Right forelimb (tissue), 1 donor: ENCODE results near the gene INO80E.
"Not testable (repeated sequence)": the region's sequence is repeated elsewhere in the genome, so short reads cannot be mapped to it uniquely, and the experiment has no call there.

Source experiments
- DNase-seq: peaks from one replicate; pipeline ENCODE4 v3.0.0-alpha.2; 2018

The INO80E gene

GRCh38 chr16:30032083-30032819, 36.2 kb downstream of the INO80E start:
- peak; percentile 68 for DNase-seq

GRCh38 chr16:30033270-30033669, 37.2 kb downstream of the INO80E start:
- no peak for DNase-seq

- DNase-seq: no peak
Observed at GRCh38 chr16:30040221-30040620, 44.2 kb downstream of the INO80E start.

GRCh38 chr16:30040690-30041089, 44.6 kb downstream of the INO80E start:
- not testable (repeated sequence) for DNase-seq

GRCh38 chr16:30041841-30042240, 45.8 kb downstream of the INO80E start:
- DNase-seq: no peak

- no peak for DNase-seq
Observed at GRCh38 chr16:30046178-30046577, 50.1 kb downstream of the INO80E start.

GRCh38 chr16:30046588-30046987, 50.5 kb downstream of the INO80E start:
- DNase-seq: no peak

GRCh38 chr16:30049871-30050270, 53.8 kb downstream of the INO80E start:
- no peak for DNase-seq

GRCh38 chr16:30051518-30051917, 55.5 kb downstream of the INO80E start:
- no peak for DNase-seq

- peak; percentile 96 for DNase-seq
Observed at GRCh38 chr16:30052671-30053372, 56.8 kb downstream of the INO80E start.

- no peak for DNase-seq
Observed at GRCh38 chr16:30053376-30054015, 57.5 kb downstream of the INO80E start.

- DNase-seq: no peak
Observed at GRCh38 chr16:30054451-30054850, 58.4 kb downstream of the INO80E start.

- DNase-seq: no peak
Observed at GRCh38 chr16:30054959-30055553, 59.0 kb downstream of the INO80E start.
